HepG2 (cell line): ENCODE results near the gene JPH3. TPM values are rescaled to one million over a fixed set of nuclear protein-coding genes. Genes with fewer than 3 reads are reported as not detected.
A peak's percentile ranks its signal among the peaks of the same experiment; 100 is the strongest.

ENCODE experiments used
- ATAC-seq: fragments of 200-7000 bp; cut with Tn5 transposase; 3 replicates; pipeline ENCODE4 v1.9.1; 2020; ENCODE audit warnings: mild to moderate bottlenecking, moderate library complexity
- BruUV-seq: library from RNA; stranded (reverse); fragments of 400-500 nt; replicated peaks from 2 replicates; lab custom pipeline; 2021; lab: Mats Ljungman, UMichigan
- CTCF ChIA-PET: fragments of 300-600 bp; formaldehyde crosslinking; extraction: SDS; loops from one replicate; lab custom pipeline; 2021; ENCODE audit warnings: low total read pairs, inconsistent platforms, low intra/inter-chr PET ratio; lab: Yijun Ruan, JAX
- POLR2A ChIA-PET: fragments of 350-600 bp; sonication (Branson Sonifier 250); formaldehyde crosslinking; loops from one replicate; lab custom pipeline; 2020; ENCODE audit warnings: antibody characterized with exemption, inconsistent platforms; lab: Yijun Ruan, JAX
- DNase-seq: peaks from one replicate; pipeline ENCODE4 v3.0.0-alpha.2; 2015; ENCODE audit warnings: low spot score
- FAIRE-seq: peaks from 3 replicates; lab custom pipeline; 2011; peaks lifted over from hg19 to GRCh38; lab: Jason Lieb, UNC
- H2AFZ ChIP-seq: one replicate; pipeline ENCODE4 v1.6.1; 2011; ENCODE audit warnings: low read length, inconsistent platforms
- H3K27ac ChIP-seq: fragments of 300-600 bp; 3 replicates; pipeline ENCODE4 v1.8.0; 2011; ENCODE audit warnings: mixed run types, mild to moderate bottlenecking, mixed read lengths, low read length, inconsistent platforms; ENCODE audit not compliant: insufficient read depth; ENCODE audit errors: extremely low read length
- H3K27me3 ChIP-seq, 2 experiments: fragments of 200-600 bp in 1 of 2; 2 replicates in 1 of 2; 3 replicates in 1 of 2; pipeline versions ENCODE4 v1.6.0 to v1.8.0; 2011; ENCODE audit warnings: low read length in 2 of 2, mild to moderate bottlenecking in 2 of 2, moderate library complexity in 2 of 2, inconsistent platforms in 1 of 2; ENCODE audit not compliant: insufficient read depth in 2 of 2, control insufficient read depth in 1 of 2
- H3K36me3 ChIP-seq, 2 experiments: fragments of 200-600 bp in 1 of 2; replicated peaks in 1 of 2; 2 replicates in 1 of 2; 3 replicates in 1 of 2; pipeline versions ENCODE4 v1.5.1 to v1.8.0; 2011; ENCODE audit warnings: low read length in 2 of 2, inconsistent platforms in 1 of 2; ENCODE audit not compliant: insufficient read depth in 2 of 2, control insufficient read depth in 1 of 2
- H3K4me1 ChIP-seq: 2 replicates; pipeline ENCODE4 v1.5.1; 2012; ENCODE audit warnings: low read length, inconsistent platforms; ENCODE audit not compliant: insufficient read depth
- H3K4me2 ChIP-seq: 2 replicates; pipeline ENCODE4 v1.6.0; 2011; ENCODE audit warnings: low read depth, low read length, inconsistent platforms
- H3K4me3 ChIP-seq, 3 experiments: fragments of 200-600 bp in 1 of 3; sonication (generic), shearing (Covaris generic) in 1 of 3; replicated peaks in 1 of 3; 2 replicates each; pipeline ENCODE4 v1.5.1; 2011 to 2016; ENCODE audit warnings: low read length in 3 of 3, inconsistent platforms in 2 of 3, low read depth in 2 of 3, mild to moderate bottlenecking in 2 of 3, control low read depth in 1 of 3, mixed read lengths in 1 of 3; ENCODE audit not compliant: insufficient read depth in 1 of 3
- H3K79me2 ChIP-seq: one replicate; pipeline ENCODE4 v1.6.1; 2011; ENCODE audit warnings: low read length, inconsistent platforms; ENCODE audit not compliant: insufficient read depth
- H3K9ac ChIP-seq: 2 replicates; pipeline ENCODE4 v1.6.0; 2011; ENCODE audit warnings: mild to moderate bottlenecking, low read depth, low read length, inconsistent platforms; ENCODE audit not compliant: insufficient read depth
- H3K9me3 ChIP-seq: 2 replicates; pipeline ENCODE4 v1.5.1; 2012; ENCODE audit warnings: mild to moderate bottlenecking, low read length
- H4K20me1 ChIP-seq: 2 replicates; pipeline ENCODE4 v1.6.0; 2011; ENCODE audit warnings: inconsistent platforms, mild to moderate bottlenecking, low read length, moderate library complexity; ENCODE audit not compliant: insufficient read depth
- AGO2 ChIP-seq: fragments of 200-400 bp; formaldehyde crosslinking; optimal IDR thresholded peaks from 2 replicates; pipeline ENCODE3; 2017; ENCODE audit warnings: mild to moderate bottlenecking, low read depth, low read length, moderate library complexity
- ARNT2 ChIP-seq: sonication (generic); formaldehyde crosslinking; IDR thresholded peaks from 2 replicates; pipeline ENCODE4 v1.8.0; 2022; ENCODE audit warnings: mild to moderate bottlenecking, low read depth, missing genetic modification reagents, moderate library complexity
- CREB3 ChIP-seq: sonication (generic); formaldehyde crosslinking; IDR thresholded peaks from 2 replicates; pipeline ENCODE4 v1.5.0; 2020; ENCODE audit warnings: missing genetic modification reagents
- MBD4 ChIP-seq: IDR thresholded peaks from 2 replicates; pipeline ENCODE4 v1.6.1; 2012; ENCODE audit warnings: low read length, inconsistent platforms, borderline replicate concordance
- POGZ ChIP-seq: sonication (generic); formaldehyde crosslinking; IDR thresholded peaks from 2 replicates; pipeline ENCODE4 v1.4.0; 2020; ENCODE audit warnings: mild to moderate bottlenecking, missing genetic modification reagents
- POLR2AphosphoS5 ChIP-seq: IDR thresholded peaks from 2 replicates; pipeline ENCODE4 v1.6.1; 2012; ENCODE audit warnings: low read depth, low read length
- SETDB1 ChIP-seq: sonication (generic); formaldehyde crosslinking; IDR thresholded peaks from 2 replicates; pipeline ENCODE4 v1.5.1; 2020; ENCODE audit warnings: missing genetic modification reagents, mild to moderate bottlenecking, borderline replicate concordance
- TCF12 ChIP-seq, 2 experiments: fragments of 450-650 bp in 1 of 2; sonication (generic) in 1 of 2; formaldehyde crosslinking in 1 of 2; IDR thresholded peaks; 2 replicates each; pipeline versions ENCODE4 v1.6.1 to v1.8.0; 2017 to 2022; ENCODE audit warnings: antibody characterized with exemption in 1 of 2, mild to moderate bottlenecking in 1 of 2, missing genetic modification reagents in 1 of 2, moderate library complexity in 1 of 2
- TCF7 ChIP-seq: sonication (generic); IDR thresholded peaks from 2 replicates; pipeline ENCODE4 v1.6.1; 2016; ENCODE audit warnings: antibody characterized with exemption, low read depth
- TCF7L2 ChIP-seq: IDR thresholded peaks from 2 replicates; pipeline ENCODE4 v1.6.1; 2011; ENCODE audit warnings: mild to moderate bottlenecking, low read depth, low read length, moderate library complexity
- ZBTB49 ChIP-seq: sonication (generic); formaldehyde crosslinking; IDR thresholded peaks from 2 replicates; pipeline ENCODE4 v1.4.0; 2020; ENCODE audit warnings: missing genetic modification reagents, borderline replicate concordance
- WGBS: methylation state at CpG from one replicate; pipeline ENCODE4 v1.1.6; 2017; ENCODE audit warnings: low lambda C conversion rate; 5-methylcytosine and 5-hydroxymethylcytosine counted together
- in situ Hi-C: cut with HindIII; loops from 2 replicates; pipeline ENCODE4 v1.10.0; 2017; ENCODE audit warnings: low pct_unique_long_range_greater_than_20kb; ENCODE audit not compliant: extremely low pct_ligation_motif_present
- intact Hi-C: fragments of 100-400 bp; cut with micrococcal nuclease; formaldehyde crosslinking; loops from one replicate; pipeline ENCODE4 v1.10.0; 2022; ENCODE audit not compliant: unreplicated experiment
- polyA plus RNA-seq, 8 experiments: library from polyadenylated mRNA; depleted of rRNA in 3 of 8; stranded (reverse) in 7 of 8; unstranded in 1 of 8; fragments of >200 nt; fragmentation: Illumina TruSeq in 4 of 8; extraction: Trizol in 4 of 8; gene quantifications; 2 replicates each; pipeline versions ENCODE4 v1.2.1 to v1.2.3, GENCODE V29; 2011 to 2016; ENCODE audit warnings: low read depth in 4 of 8, missing spikeins in 1 of 8, mixed read lengths in 1 of 8; ENCODE audit not compliant: insufficient read depth in 1 of 8
- total RNA-seq, 5 experiments: library from RNA; depleted of rRNA; stranded (reverse); fragments of >200 nt; fragmentation: Illumina TruSeq; extraction: Trizol; gene quantifications; 2 replicates each; pipeline ENCODE4 v1.2.3, GENCODE V29; 2016; ENCODE audit warnings: low read depth in 1 of 5

Gene JPH3
- total and polyA plus RNA-seq, 2 of the 13 experiments (the other 11 are each of a cell fraction or from before 2014, with no cell fraction given) = not detected

- TF ChIP-seq POGZ (CRISPR knock-in tag) (no peak), CREB3 (CRISPR knock-in tag) (no peak), TCF12 (IDR thresholded peaks at IDR 0.05) (no peak), TCF12 (CRISPR knock-in tag; IDR thresholded peaks at IDR 0.05) (no peak), ARNT2 (no peak), ZBTB49 (CRISPR knock-in tag) (no peak)
- TF ChIP-seq, all 625 proteins: peak for 0
These were observed 95.9 kb downstream of the JPH3 start (continued) for GRCh38 chr16:87698241-87698640.

- POLR2A ChIA-PET = no interaction called here
- DNase-seq (no peak), FAIRE-seq (no peak), ATAC-seq (no peak)
- H3K4me1 ChIP-seq = no peaks in the 10 kb centered on the region
- no peaks in the 10 kb centered on the region; a peak in 1 of 5 replicates for H3K27me3 ChIP-seq
- no peak overlapping the region for H3K4me3 ChIP-seq
- WGBS = 93% methylated on average over 15 of the region's 20 CpGs
- H3K79me2 ChIP-seq = no peaks in the 10 kb centered on the region
- peaks cover 36 to 47% of the 10 kb centered on the region in 2 experiments for H3K36me3 ChIP-seq
- no TSS peak for BruUV-seq
- H4K20me1 ChIP-seq = no peaks in the 10 kb centered on the region
- no peak overlapping the region for H2AFZ ChIP-seq
- TF ChIP-seq POLR2AphosphoS5 = no peak
- no peak for TF ChIP-seq TCF7
- TF ChIP-seq SETDB1 (CRISPR knock-in tag) = no peak
- no peak for TF ChIP-seq MBD4
- peak; percentile 30 for TF ChIP-seq AGO2
- TF ChIP-seq TCF7L2 = no peak
- no peak overlapping the region for H3K4me2 ChIP-seq
- in situ Hi-C loops = no loop called here
- no peak overlapping the region for H3K27ac ChIP-seq
- intact Hi-C loops = no loop called here
- no peak overlapping the region for H3K9ac ChIP-seq
- no peaks in the 10 kb centered on the region for H3K9me3 ChIP-seq
- CTCF ChIA-PET = no interaction called here
These were observed 96.4 kb downstream of the JPH3 start for GRCh38 chr16:87698676-87699199.
